Measurements from ENCODE around the gene MRPL10.

Gene MRPL10

GRCh38 chr17:47857551-47858455 lies 26.5 kb upstream of the MRPL10 start:
- no peak for DNase-seq

GRCh38 chr17:47856830-47857229 lies 25.5 kb upstream of the MRPL10 start:
- no peak for DNase-seq

DNA sequence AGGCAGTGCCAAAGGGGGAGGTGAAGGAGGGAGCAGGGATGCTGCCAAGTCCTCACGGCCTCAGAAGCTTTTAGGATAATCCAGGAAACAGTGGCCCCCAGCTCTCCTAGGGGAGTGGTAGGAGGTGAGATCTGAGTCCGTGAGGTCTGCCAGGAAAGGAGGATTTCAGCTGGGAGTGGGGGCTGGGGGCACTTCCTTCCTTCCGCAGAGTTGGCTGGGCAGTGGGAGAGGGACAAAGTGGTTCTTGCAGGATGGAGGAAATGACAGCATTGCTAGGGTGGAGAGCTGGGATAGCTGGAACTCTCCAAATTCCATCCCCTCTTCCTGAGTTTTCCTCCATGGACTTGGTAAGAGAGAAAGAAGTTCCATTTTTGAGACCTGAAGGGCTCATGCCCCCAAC lies 24.4 kb upstream of the MRPL10 start:
- DNase-seq, result no peak

DNA sequence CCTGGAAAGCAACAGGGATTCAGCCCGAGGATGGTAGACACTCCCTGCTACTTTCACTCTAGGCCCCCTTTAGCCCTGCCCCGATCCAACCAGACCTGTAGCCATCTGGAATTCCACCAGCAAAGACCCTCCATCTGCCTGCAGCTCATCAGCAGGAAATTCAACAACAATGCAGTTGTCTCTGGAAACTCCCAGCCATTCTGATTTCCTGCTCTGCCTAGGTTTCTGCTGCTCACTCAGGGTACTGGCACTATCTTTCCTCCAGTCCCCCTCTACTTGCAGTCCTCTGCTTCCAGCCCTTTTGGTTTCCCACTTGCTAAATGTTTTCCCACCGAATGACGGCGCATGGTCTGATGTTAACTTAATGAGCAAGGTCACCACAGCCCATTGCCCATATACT lies 22.3 kb upstream of the MRPL10 start:
- DNase-seq, result no peak

DNA sequence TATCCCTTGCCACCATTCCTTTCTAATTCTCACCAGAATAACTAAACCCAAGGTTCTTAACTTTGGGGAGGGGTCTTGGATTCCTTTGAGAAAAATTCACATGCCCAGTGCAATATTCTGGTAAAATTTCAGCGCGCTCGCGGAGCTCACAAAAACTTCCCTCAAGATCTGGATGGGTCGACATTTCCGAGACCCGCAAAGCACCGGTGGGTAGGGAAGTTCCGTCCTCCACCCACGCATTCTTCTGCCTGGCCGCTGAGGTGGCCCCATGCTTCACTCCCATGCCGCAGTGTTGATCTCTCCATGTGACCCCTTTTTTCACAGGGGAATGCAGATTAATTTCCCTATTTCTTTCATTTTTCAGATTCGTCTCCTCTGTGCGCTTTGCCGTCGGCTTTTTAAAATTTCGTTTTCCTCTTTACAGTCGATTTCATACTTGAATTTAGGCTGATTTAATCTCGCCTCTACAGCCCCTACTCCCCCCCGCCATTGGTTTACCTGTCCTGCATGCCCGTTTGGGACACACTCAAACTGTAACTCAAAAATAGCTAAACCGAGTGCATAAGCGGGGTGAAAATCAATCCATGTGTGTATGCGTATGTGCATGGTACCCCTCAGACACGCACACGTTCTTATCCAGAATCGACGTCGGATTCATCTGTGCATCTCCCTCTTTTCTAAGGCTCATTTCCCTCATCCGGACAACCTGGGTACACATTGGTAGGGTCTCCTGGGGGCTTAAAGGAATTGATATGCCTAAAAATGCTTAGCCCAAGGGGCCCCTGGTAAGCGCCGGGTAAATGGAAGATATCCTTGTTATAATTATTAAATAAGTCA lies 21.0 kb upstream of the MRPL10 start:
- no peak for DNase-seq

GRCh38 chr17:47851764-47852112 lies 20.4 kb upstream of the MRPL10 start:
- DNase-seq, result no peak

DNA sequence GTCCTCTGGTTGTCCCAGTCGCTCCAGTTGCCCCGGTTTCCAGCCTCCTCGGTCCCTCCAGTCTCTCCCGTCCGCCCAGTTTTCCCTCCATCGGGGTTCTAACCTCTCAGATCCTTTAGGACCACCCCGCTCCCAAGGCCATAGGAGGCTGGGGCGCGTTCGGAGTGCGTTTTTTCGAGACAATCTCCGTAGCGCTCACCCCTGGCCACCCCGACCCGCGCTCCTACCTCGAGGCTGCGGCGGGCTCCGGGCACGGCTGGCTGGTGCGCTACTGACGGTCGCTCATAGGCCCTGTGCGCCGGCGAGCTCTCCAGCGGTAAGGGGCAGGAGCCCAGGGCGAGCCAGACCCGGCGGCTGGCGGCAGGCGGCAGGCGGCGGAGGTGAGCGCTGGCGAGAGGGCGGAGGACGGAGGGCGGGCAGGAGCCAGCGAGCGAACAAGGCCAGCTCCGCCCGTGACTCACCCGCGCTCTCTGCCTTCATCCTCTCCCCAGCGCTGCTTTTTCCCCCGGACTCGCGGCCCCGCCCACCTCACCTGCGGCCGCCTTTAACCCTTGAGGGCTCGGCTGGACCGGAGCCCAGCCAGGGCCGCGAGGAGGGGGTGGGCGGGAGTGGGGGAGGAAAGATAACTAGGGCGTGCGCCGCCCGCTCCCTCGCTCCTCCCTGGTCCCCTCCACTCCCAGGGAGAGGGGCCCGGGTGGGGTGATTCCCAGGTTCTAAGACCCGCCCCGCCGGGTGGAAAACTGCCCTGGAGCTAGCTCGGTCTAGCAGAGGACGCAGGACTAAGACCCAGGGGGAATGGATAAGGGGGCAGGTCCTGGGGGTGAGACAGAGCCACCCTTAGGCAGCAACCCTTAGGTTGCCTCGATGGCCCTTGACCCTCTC lies 19.6 kb upstream of the MRPL10 start, which contains the start of gene SP6:
TSS of gene SP6 (minus strand) at position 472 of the 882 bp plus-strand sequence. CDS start 2,734 bp downstream, outside the sequence.
- DNase-seq, result peak; percentile 82

DNA sequence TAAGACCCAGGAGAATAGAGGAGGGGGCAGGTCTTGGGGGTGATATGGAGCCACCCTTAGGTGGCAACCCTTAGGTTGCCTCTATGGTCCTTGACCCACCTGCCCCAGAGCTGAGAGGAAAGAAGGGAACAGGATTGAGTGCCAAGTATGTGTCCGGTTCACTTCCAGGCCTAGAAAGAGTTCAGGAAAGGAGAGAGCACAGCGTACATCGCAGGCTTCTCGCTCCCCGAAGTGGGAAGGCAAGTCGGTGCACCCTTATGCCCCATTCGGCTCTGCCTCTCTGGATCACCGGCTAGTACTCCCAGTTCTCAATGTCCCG lies 19.0 kb upstream of the MRPL10 start:
- DNase-seq, result no peak

GRCh38 chr17:47848198-47848513 lies 16.8 kb upstream of the MRPL10 start:
- DNase-seq, result no peak

- no peak for DNase-seq
Measured at GRCh38 chr17:47847341-47848197, 16.2 kb upstream of the MRPL10 start.

DNA sequence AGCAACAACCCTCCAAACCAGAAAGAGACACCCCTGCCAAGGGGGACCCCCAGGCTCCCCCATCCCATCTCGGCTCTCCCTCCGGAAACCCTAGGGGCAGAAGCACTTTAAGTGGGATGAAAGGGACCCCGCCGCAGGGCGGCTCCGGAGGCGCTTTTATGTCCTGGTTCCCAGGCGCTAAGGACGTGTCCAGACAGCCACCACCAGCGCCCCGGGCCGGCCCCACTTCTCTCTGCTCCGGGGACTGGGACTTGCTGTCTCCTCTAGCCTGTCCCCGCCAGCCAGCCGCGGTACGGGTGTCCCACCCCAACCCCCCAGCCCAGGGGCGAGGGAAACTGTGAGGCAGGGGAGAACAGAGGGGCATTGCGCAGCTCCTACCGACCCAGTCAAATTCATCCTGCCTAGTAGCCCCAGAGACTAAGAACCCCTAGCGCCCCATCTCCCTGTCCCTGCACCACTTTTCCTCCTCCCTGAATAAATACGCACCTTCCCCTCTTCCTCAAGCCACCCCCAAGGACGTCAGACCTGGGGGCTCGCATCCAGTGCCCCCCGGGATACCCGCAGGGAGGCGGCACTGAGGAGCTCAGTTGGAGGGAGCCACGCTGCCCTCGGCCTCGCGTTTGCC lies 15.5 kb upstream of the MRPL10 start:
- DNase-seq, result no peak

DNA sequence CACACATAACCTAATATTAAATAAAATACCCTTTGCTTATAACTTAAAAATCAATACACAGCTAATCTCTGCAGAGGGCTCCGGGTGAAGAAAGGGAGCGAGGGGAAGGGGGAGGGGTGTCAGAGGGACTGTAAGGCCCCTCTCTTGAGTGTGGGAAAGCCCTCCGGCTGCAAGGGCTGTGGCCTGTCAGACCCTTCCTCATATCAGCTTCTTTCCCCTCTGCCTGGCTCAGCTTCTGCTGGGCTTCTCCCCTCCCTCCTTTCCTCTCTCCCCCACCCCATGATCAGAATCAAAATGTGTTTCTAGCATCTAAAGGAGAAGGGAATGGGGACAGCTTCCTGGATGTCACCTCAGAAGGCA lies 14.4 kb upstream of the MRPL10 start:
- DNase-seq, result no peak

DNA sequence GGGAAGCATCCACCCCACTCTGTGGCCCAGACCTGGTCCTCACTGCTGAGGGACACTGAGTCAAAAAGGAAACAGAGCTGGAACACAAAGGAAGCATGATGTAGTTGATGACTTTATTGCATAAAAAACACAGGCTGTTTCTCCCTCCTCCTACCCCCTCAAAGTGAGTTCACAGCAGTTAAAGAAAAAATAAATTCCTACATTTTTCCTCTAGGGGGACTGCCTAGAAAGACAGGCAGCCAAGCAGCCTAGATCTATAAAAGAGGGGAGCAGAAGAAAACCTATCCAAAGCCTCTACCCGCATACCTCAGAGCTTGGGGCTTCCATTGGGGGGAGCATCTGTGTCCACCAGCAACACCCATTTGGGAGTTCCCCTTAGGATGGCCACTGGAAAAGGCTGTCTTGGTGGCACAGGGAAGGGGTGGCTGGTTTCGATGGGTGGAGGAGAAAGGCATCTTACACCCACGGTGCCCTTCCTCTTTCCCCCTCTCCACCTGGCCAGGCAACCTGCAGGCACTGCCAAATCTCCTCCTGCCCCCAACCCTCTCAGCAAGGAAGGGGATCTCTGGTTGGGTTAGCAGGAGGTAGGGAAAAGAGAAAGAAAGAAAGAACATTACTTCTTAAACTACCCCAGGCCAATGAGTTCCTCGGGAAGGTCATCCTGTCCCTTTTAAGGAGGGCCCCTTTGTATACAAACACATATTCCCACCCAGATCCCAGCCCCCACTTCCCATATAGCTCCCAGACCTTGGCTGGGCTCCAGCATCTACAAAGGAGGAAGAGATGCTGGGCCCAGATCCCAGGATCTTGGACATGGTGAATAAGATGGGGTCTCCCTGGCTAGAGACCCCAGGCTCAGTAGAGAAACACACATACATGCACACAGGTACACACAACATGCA lies 13.7 kb upstream of the MRPL10 start:
- DNase-seq, result peak; percentile 29

GRCh38 chr17:47844227-47844626 lies 12.9 kb upstream of the MRPL10 start:
- DNase-seq, result peak; percentile 84

DNA sequence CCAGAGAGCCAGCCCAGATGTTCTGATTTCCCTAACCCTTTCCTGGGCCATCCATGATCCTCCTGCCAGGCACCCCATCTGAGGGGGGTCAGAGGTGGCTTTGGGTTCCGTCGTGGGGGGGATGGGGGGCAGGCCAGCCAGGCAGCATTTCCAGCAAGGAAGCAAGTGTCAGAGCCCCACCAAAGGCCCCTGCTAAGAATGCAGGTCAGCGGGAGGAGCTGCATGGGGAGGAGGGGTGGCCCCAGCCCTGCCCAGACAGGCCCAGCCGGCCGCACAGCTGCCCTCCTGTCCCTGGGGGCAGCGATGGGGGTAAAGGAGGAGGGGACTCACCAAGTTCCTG lies 12.0 kb upstream of the MRPL10 start:
- DNase-seq, result no peak

GRCh38 chr17:47841488-47842291 lies 10.3 kb upstream of the MRPL10 start:
- DNase-seq, result no peak

DNA sequence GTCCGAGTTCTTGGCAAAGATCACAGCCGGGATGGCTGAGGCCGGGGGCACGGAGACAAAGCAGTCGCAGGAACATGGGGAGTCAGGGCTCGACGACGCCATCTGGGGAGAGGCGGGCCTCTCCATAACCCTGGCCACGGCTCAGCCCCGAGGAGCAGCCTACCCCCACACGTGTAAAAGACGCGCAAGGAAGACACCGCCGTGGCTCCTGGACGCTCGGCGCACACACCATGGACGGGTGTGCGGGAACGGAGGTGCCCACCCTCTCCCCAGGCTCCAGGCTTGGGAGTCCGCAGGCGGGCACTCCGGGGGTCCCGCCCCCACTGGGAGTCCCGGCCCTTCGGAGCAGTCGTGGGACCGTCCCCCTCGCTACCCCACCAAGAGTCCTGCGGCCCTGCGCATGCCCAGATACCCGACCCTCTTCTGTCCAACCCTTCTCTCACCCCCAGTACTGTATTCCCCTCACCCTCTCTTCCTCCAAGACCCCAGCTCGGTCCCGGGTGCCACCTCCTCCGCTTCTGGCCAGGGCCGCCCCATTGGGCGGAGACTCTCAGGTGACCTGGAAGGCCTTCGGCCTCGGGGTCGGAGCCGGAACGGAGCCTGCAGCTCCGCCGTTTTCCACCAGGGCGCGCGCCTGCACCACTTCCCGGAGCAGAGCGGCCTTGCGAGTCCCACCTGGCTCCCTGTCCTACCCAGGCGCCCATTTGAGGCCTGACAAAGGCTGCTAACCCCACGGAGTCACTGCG lies 9.6 kb upstream of the MRPL10 start, which contains the start of gene SCRN2:
TSS of gene SCRN2 (minus strand) at position 532 of the 746 bp plus-strand sequence. CDS start at position 102, 430 bp downstream.
- peak; percentile 82 for DNase-seq

DNA sequence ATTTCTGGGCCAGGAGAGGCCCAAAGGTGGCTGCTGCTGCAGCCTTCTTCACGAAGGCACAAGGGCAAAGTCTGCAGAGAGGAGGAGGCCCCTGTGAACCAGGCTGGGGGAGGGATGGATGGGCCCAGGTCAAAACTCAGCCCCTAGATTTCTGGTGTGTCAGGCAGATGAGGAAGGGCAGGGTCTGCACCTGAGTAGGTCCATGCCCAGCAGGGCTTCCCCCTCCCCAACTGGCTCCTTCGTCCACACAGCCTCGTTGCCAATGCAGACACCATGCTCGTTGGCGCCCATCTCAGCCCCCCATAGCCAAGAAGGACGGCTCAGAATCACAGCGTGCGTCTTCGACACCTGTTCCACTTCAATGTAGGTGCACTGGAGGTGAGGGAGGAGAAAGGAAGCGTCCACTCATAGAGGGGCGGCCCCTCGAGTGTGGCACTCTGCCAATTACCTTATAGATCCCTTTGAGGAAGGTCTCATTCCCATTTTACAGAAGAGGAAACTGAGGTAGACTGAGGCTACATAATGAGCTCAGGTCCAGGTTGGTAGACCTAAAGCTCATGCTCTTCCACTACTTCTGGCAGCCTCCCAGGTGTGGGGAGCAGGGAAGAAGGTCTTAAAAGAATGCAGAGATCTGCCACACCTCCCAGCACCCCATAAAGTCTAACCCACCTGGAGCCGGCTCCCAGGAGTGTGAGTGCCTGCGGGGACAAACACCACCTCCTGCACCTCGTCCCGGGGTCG lies 8.8 kb upstream of the MRPL10 start:
- no peak for DNase-seq
